ENCODE data around the gene CCDC180. TPM values are rescaled to one million over a fixed set of nuclear protein-coding genes. Genes with fewer than 3 reads are reported as not detected.

CCDC180 gene
- total RNA-seq, 1 donor from 2014 or later = 17.1 TPM

DNA sequence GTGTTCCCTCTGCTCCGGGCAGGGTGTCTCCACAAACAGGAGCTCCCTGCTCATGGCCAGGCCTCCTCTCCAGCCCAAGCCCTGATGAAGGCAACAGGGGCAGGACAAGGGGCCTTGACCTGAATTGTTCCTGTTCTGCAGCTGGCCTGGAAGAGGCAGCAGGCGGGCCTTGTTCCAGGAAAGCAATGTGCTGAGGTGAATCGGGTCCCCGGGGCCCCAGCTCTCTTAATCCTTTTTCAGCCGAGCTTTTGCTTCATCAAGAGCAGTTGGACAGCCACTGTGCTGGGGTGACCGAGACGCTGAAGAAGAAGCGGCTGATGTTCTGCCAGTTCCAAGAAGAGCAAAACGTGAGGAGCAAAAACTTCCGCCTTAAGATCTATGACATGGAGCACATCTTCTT lies 41.4 kb downstream of the CCDC180 start:
- Mint-ChIP-seq H3K4me3 (no peak overlapping the region), H3K27me3 (ENCODE audit: low read depth) (no peaks in the 10 kb centered on the region)

DNA sequence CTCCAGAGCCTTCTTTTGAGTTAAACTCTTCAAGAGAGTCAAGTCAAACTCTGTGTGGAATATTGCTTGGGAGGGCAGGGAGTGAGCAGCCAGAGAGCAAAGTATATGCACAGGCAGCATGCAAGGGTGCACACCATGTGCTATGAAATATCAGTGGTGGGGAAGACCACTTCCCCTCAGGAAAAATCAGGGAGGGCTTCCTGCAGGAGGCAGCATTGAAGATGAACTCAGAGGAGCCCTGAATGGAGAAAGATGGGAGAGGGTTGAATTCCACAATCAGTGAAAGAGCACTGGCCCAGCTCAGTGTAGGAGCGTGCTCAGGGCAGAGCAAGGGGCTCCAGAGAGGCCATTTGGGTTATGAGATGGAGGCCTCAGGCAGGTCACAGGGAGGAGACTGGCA lies 41.9 kb downstream of the CCDC180 start:
- no peaks in the 10 kb centered on the region for H3K9me3 Mint-ChIP-seq
- no peak for DNase-seq (ENCODE audit: low spot score in 2 of 2, unreplicated experiment in 2 of 2)
- H3K36me3 Mint-ChIP-seq = peaks cover 26% of the 10 kb centered on the region
- TF ChIP-seq, protein P1, sequence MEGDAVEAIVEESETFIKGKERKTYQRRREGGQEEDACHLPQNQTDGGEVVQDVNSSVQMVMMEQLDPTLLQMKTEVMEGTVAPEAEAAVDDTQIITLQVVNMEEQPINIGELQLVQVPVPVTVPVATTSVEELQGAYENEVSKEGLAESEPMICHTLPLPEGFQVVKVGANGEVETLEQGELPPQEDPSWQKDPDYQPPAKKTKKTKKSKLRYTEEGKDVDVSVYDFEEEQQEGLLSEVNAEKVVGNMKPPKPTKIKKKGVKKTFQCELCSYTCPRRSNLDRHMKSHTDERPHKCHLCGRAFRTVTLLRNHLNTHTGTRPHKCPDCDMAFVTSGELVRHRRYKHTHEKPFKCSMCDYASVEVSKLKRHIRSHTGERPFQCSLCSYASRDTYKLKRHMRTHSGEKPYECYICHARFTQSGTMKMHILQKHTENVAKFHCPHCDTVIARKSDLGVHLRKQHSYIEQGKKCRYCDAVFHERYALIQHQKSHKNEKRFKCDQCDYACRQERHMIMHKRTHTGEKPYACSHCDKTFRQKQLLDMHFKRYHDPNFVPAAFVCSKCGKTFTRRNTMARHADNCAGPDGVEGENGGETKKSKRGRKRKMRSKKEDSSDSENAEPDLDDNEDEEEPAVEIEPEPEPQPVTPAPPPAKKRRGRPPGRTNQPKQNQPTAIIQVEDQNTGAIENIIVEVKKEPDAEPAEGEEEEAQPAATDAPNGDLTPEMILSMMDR (IDR thresholded peaks at IDR 0.05; ENCODE audit: unreplicated experiment) = no peak
- H3K4me1 Mint-ChIP-seq = no peaks in the 10 kb centered on the region
- no peak overlapping the region for H3K4me3 Mint-ChIP-seq
- H3K27me3 Mint-ChIP-seq (ENCODE audit: low read depth) = no peaks in the 10 kb centered on the region
- H3K27ac Mint-ChIP-seq = no peak overlapping the region

More for the DNA sequence above, 41.4 kb downstream of the CCDC180 start:
- Mint-ChIP-seq H3K4me1 (no peaks in the 10 kb centered on the region), H3K27ac (no peak overlapping the region), H3K9me3 (no peaks in the 10 kb centered on the region), H3K36me3 (peaks cover 32% of the 10 kb centered on the region)
- no peak for DNase-seq (ENCODE audit: low spot score in 2 of 2, unreplicated experiment in 2 of 2)
- TF ChIP-seq, protein P1 (IDR thresholded peaks at IDR 0.05; ENCODE audit: unreplicated experiment) = no peak

DNA sequence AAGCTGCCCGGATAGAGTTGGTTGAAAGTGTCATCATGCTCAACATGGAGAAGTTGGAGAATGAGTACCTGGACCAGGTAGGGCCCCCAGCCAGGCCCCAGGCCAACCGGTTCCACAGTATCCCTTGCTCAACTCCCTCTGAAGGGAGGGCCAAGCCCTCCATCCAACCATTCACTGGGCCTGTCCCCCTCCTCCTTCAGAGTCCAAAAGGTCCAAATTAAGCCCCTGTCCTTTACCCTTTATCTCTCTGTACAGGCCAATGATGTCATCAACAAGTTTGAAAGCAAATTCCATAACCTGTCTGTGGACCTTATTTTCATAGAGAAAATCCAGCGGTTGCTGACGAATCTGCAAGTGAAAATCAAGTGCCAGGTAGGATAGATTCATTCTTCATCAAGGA lies 47.2 kb downstream of the CCDC180 start:
- Mint-ChIP-seq H3K9me3 (no peaks in the 10 kb centered on the region), H3K4me1 (no peaks in the 10 kb centered on the region), H3K4me3 (no peak overlapping the region), H3K36me3 (peaks cover 22% of the 10 kb centered on the region), H3K27ac (no peak overlapping the region), H3K27me3 (ENCODE audit: low read depth) (no peaks in the 10 kb centered on the region)
- DNase-seq (ENCODE audit: low spot score in 2 of 2, unreplicated experiment in 2 of 2) = no peak
- TF ChIP-seq, protein P1 (IDR thresholded peaks at IDR 0.05; ENCODE audit: unreplicated experiment) = no peak

DNA sequence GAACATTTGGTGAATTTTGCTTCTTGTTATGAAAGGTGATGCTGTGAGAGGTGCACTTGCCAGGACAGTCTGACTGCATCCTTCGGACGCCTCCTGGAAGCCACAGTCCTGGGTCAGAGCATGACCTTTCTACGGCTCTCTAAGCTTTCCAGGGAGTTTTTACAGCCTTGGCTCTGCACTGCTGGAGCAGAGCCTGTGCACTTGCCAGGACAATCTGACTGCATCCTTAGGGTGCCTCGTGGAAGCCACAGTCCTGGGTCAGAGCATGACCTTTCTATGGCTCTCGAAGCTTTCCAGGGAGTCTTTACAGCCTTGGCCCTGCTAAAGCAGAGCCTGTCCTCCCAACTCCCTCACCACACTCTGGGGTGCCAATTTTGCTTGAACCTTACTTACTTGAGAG lies 49.6 kb downstream of the CCDC180 start:
- no peaks in the 10 kb centered on the region for H3K9me3 Mint-ChIP-seq
- no peak overlapping the region for H3K27ac Mint-ChIP-seq
- H3K4me3 Mint-ChIP-seq = no peak overlapping the region
- TF ChIP-seq, protein P1 (IDR thresholded peaks at IDR 0.05; ENCODE audit: unreplicated experiment) = no peak
- H3K27me3 Mint-ChIP-seq (ENCODE audit: low read depth) = no peaks in the 10 kb centered on the region
- H3K4me1 Mint-ChIP-seq = no peaks in the 10 kb centered on the region
- peaks cover 14% of the 10 kb centered on the region for H3K36me3 Mint-ChIP-seq
- DNase-seq (ENCODE audit: low spot score in 2 of 2, unreplicated experiment in 2 of 2) = no peak

Other genes starting within 250 kb of the CCDC180 start
- 8.6 to 8.9 TPM (median 8.6 TPM) in 3 replicates for gene TDRD7, start 104.4 kb downstream of the CCDC180 start, total RNA-seq
- gene TMOD1, start 194.0 kb downstream of the CCDC180 start, total RNA-seq = 0.49 to 0.66 TPM (median 0.59 TPM) in 3 replicates

Measured in mesothelial cell of epicardium (in vitro differentiated cells).